ENCODE data around the gene MTREX. TPM values are rescaled to one million over a fixed set of nuclear protein-coding genes. Genes with fewer than 3 reads are reported as not detected.
A peak's percentile ranks its signal among the peaks of the same experiment; 100 is the strongest.

Gene MTREX
- total RNA-seq, 2 donors from 2014 or later = 46.6 to 73.5 TPM

- peaks cover 11% of the 10 kb centered on the region for H3K4me1 ChIP-seq (replicated peaks)
- no peaks in the 10 kb centered on the region for H3K36me3 ChIP-seq
- intact Hi-C loops (cut with DNase I) = no loop called here
- no peaks in the 10 kb centered on the region for H3K9me3 ChIP-seq
- WGBS = 45% methylated on average over 5 of the region's 5 CpGs
- H3K4me3 ChIP-seq = no peak overlapping the region
- H3K27me3 ChIP-seq (replicated peaks; ENCODE audit: insufficient read depth) = no peaks in the 10 kb centered on the region
- TF ChIP-seq POLR2A (IDR thresholded peaks at IDR 0.05) (no peak), POLR2AphosphoS5 (IDR thresholded peaks at IDR 0.05) (peak; percentile 29)
- DNase-seq (ENCODE audit: low spot score) = no peak
- H3K27ac ChIP-seq = peak overlapping the region; percentile 38 to 55
Observed at GRCh38 chr5:55467862-55468551, 160.2 kb downstream of the MTREX start.

GRCh38 chr5:55469839-55470238 lies 162.1 kb downstream of the MTREX start:
- Histone ChIP-seq H3K9me3 (no peaks in the 10 kb centered on the region), H3K27me3 (replicated peaks; ENCODE audit: insufficient read depth) (no peaks in the 10 kb centered on the region), H3K4me1 (replicated peaks) (peaks cover 11% of the 10 kb centered on the region), H3K4me3 (no peak overlapping the region), H3K27ac (no peak overlapping the region), H3K36me3 (no peaks in the 10 kb centered on the region)
- no peak for DNase-seq (ENCODE audit: low spot score)
- TF ChIP-seq POLR2A (IDR thresholded peaks at IDR 0.05) = no peak
- no peak for TF ChIP-seq CTCF (IDR thresholded peaks at IDR 0.05)
- no peak for TF ChIP-seq POLR2AphosphoS5 (IDR thresholded peaks at IDR 0.05)
- intact Hi-C loops (cut with DNase I) = no loop called here

- WGBS = 69% methylated on average over 1 of the region's 1 CpG
- Histone ChIP-seq H3K27ac (no peak overlapping the region), H3K36me3 (no peaks in the 10 kb centered on the region), H3K4me1 (replicated peaks) (peaks cover 11% of the 10 kb centered on the region), H3K9me3 (no peaks in the 10 kb centered on the region), H3K27me3 (replicated peaks; ENCODE audit: insufficient read depth) (no peaks in the 10 kb centered on the region), H3K4me3 (no peak overlapping the region)
- intact Hi-C loops (cut with DNase I) = no loop called here
- no peak for DNase-seq (ENCODE audit: low spot score)
- TF ChIP-seq POLR2A (IDR thresholded peaks at IDR 0.05) = no peak
- no peak for TF ChIP-seq POLR2AphosphoS5 (IDR thresholded peaks at IDR 0.05)
- no peak for TF ChIP-seq CTCF (IDR thresholded peaks at IDR 0.05)
Observed at GRCh38 chr5:55470282-55470681, 162.5 kb downstream of the MTREX start.

GRCh38 chr5:55471468-55471867 lies 163.7 kb downstream of the MTREX start:
- TF ChIP-seq CTCF (IDR thresholded peaks at IDR 0.05) (no peak), POLR2A (IDR thresholded peaks at IDR 0.05) (no peak), POLR2AphosphoS5 (IDR thresholded peaks at IDR 0.05) (no peak)

GRCh38 chr5:55472642-55473041 lies 164.9 kb downstream of the MTREX start:
- H3K36me3 ChIP-seq = no peaks in the 10 kb centered on the region
- no peaks in the 10 kb centered on the region for H3K9me3 ChIP-seq
- no peaks in the 10 kb centered on the region for H3K27me3 ChIP-seq (replicated peaks; ENCODE audit: insufficient read depth)
- H3K4me1 ChIP-seq (replicated peaks) = peaks cover 12% of the 10 kb centered on the region
- no peak overlapping the region for H3K4me3 ChIP-seq
- intact Hi-C loops (cut with DNase I) = no loop called here
- 83% methylated on average over 1 of the region's 1 CpG for WGBS
- no peak for TF ChIP-seq CTCF (IDR thresholded peaks at IDR 0.05)
- TF ChIP-seq POLR2AphosphoS5 (IDR thresholded peaks at IDR 0.05) = no peak
- TF ChIP-seq POLR2A (IDR thresholded peaks at IDR 0.05) = no peak
- no peak for DNase-seq (ENCODE audit: low spot score)
- no peak overlapping the region for H3K27ac ChIP-seq

More at GRCh38 chr5:55471468-55471867, 163.7 kb downstream of the MTREX start:
- H3K36me3 ChIP-seq = no peaks in the 10 kb centered on the region
- H3K9me3 ChIP-seq = no peaks in the 10 kb centered on the region
- peaks cover 11% of the 10 kb centered on the region for H3K4me1 ChIP-seq (replicated peaks)
- H3K27ac ChIP-seq = no peak overlapping the region
- no peaks in the 10 kb centered on the region for H3K27me3 ChIP-seq (replicated peaks; ENCODE audit: insufficient read depth)
- H3K4me3 ChIP-seq = no peak overlapping the region
- no peak for DNase-seq (ENCODE audit: low spot score)
- 93% methylated on average over 1 of the region's 1 CpG for WGBS
- intact Hi-C loops (cut with DNase I) = no loop called here

Other genes with a start within 250 kb of the MTREX start
- gene GZMA, start 205.3 kb upstream of the MTREX start, total RNA-seq = under 1 TPM in 1 of 2 donors, not detected in 1; 0.36 TPM
- gene GPX8, start 147.8 kb upstream of the MTREX start, total RNA-seq = 10 to 100 TPM in 1 of 2 donors, 1 to 10 TPM in 1; 8.4 to 16.0 TPM
- gene CDC20B, start 134.8 kb upstream of the MTREX start, total RNA-seq = 1 to 10 TPM in 1 of 2 donors, not detected in 1; 1.1 TPM
- gene MCIDAS, start 80.7 kb upstream of the MTREX start, total RNA-seq = under 1 TPM in 1 of 2 donors, not detected in 1; 0.80 TPM
- gene CCNO, start 74.4 kb upstream of the MTREX start, total RNA-seq = 1 to 10 TPM; 5.6 to 7.2 TPM
- 10 to 100 TPM; 24.9 to 28.2 TPM for gene DHX29, start 295 bp upstream of the MTREX start, total RNA-seq
- 1,000 to 10,000 TPM in 1 of 2 donors, 100 to 1,000 TPM in 1; 823 to 5,059 TPM for gene PLPP1, start 227.0 kb downstream of the MTREX start, total RNA-seq